ENCODE results near the gene SARDH.

- no peak for TF ChIP-seq CTCF (IDR thresholded peaks at IDR 0.05; ENCODE audit: borderline replicate concordance, extremely low read depth, low read length, poor library complexity, severe bottlenecking)
- no peak for TF ChIP-seq EZH2 (IDR thresholded peaks at IDR 0.05; ENCODE audit: borderline replicate concordance, low read depth, low read length, severe bottlenecking)
Measured at GRCh38 chr9:133701981-133702797, 36.0 kb downstream of the SARDH start.
